Measurements from ENCODE around the gene TMEM208.

GRCh38 chr16:67197704-67198103 is 29.2 kb upstream of the TMEM208 start:
- TF ChIP-seq CTCF (IDR thresholded peaks at IDR 0.05) (no peak), MYC (IDR thresholded peaks at IDR 0.05; ENCODE audit: borderline replicate concordance, low read length) (no peak)

All from A549 (cell line).